Activated CD8-positive, alpha-beta memory T cell treated with anti-CD3 and anti-CD28 coated beads, Interleukin-2, amount 50 U/mL, for 48 hours (primary cell): ENCODE measurements around the gene DHH.
"Not testable (repeated sequence)": the region's sequence is repeated elsewhere in the genome, so short reads cannot be mapped to it uniquely, and the experiment has no call there.

ENCODE experiments used
- DNase-seq: peaks from one replicate; pipeline ENCODE4 v3.0.0-alpha.2; 2020

DHH gene

GRCh38 chr12:49068879-49069506 is 25.6 kb downstream of the DHH start:
- peak; percentile 61 for DNase-seq

- DNase-seq: no peak
Observed at GRCh38 chr12:49066120-49066519, 28.5 kb downstream of the DHH start.

GRCh38 chr12:49064767-49065152 is 29.8 kb downstream of the DHH start:
- DNase-seq: no peak

- not testable (repeated sequence) for DNase-seq
Observed at GRCh38 chr12:49061916-49062315, 32.7 kb downstream of the DHH start.

DNA sequence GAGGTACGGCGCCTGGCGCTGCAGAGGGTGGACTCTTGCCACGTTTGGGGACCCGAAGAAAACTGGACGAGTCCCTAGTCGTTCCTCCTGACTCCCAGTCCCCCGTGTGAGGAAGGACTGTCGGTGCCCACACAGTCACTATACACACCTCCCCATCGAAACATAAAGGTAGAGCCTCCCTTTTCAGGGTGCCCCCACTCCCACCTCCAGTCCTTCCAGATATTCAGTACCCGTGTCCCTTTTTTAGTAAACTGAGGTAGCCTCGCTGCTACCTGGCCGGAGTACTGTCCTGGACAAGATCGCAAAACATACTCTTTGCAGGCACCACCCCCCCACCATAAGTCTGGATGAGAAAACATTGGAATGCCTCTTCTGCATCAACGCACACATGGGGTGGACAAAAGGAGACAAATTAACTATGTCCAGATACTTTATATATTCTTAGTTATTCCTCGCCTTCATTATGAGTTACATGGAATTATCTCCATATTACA is 33.4 kb downstream of the DHH start:
- DNase-seq: no peak

- DNase-seq: peak; percentile 92
Observed at GRCh38 chr12:49060237-49061156, 34.1 kb downstream of the DHH start, which contains the start of gene KMT2D. TSS of gene KMT2D (minus strand) at chr12:49060794. CDS start at chr12:49055324, 5,470 bp downstream.

DNA sequence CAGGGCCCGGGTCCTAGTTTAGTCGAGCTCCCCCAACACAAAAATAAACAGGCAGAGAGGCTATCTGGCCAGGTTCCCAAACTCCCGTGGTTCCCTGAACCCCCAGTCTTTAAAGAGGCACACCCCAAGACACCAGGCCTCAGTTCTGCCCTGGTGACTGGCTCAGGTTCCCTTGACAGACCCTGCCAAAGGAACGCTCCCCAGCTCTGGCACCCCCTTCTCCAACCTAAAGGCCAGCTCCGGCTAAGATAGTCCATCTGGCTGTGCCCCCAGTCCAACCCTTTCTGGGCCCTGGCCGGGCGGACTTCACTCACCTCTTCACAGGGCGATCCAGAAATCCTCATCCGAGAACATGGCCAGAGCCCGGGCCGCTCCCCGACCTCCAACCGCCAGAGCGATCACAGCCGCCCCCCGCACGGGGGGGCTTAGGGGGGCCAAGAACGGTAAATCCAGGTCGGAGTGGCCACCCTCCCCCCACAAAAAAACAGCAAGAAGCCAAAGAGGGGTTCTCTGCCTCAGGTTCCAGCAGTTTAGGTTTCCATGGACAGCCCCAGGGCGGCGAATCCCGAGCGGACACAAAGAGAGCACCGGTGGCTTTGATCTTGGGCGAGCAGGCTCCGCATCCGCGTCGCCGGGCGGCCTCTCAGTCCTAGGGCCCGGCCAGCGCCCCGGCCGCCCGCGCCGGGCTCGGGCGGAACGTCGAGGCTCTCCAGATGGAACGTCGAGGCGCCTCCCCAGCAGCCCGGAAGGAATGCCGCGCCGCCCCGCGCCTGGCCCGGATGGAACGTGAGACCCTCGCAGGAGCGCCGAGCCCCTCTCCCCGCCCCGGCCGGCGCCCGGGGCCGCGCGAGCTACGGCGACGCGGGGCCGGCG is 35.1 kb downstream of the DHH start:
- peak; percentile 69 for DNase-seq

DNA sequence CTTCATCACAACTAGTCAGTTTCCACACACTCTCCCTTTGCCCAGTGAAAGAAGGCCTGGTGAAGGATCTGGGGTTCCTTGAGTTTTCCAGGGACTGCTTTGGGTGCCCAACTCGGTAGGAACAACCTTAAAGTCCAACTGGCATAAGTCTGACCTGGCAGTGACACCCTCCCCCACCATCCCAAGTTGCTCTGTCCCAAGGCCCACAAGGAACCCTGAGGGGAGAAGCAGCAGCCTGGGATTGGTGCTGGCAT is 35.6 kb downstream of the DHH start:
- no peak for DNase-seq

DNA sequence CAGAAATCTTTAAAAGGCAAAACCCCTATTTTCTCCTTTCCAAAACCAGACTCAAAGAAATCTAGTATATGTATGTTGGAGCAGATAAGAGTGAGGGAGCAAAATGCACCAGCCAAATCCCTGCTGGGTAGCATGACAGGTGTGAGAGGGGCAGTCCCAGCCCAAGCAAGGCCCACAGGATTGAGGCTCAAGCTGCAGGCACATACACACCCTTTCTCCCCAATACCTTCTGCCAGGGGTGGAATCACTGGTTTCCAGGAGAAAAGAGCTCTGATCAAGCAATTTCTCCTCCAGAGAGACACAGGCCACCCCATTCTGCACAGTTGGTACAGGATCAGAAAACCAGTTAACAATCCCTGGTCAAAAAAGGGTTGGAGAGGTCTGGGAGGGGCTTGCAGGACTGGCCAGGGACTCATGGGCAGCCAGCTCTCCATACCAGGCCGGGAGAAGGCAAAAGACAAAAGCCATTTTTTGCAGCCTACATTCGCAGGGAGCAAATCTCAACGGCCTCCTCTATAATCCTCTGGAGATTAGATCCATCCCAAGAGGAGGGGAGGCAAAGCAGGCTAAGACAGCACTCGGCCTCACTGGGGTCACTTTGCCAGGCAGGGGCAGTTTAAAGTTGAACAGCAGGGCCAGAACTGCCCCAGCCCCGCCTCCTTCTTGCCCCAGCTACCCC is 36.1 kb downstream of the DHH start:
- DNase-seq: no peak

- no peak for DNase-seq
Observed at GRCh38 chr12:49057888-49058287, 36.7 kb downstream of the DHH start.

DNA sequence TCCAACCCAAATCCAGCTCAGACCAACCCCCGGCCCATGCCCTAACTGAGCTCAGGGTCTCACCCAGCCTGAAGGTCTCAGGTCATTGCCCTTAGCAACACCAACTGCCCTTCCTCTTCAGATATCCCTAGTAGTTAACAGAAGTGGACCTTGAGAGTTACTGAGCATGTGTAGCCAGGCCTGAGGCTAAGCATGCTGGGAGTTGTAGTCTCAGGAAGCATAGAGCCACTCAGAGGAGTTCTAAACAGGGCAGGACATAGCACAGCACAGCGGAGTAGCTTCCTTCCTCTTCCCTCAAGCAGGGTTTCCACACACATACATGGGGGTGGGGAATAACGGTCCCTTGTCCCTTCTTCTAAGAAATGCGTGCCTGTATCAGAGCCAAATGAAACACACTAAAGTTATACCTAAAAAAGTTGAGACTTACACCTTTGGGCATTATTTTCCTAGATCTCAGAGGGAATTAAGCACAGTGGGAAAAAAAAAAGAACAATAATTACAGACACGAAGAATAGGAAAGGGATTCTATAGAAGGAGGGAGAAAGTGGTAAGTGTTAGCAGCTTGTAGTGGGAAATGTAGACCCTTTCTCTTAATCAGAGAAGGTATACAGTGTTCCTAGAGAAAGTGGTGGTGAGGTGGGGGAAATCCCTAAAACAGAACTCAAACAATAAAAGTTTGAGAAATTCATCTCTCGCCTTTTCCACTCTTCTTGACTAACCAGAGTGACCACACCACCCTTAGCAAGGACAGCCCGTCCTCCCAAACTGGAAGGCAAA is 38.4 kb downstream of the DHH start:
- peak; percentile 66 for DNase-seq

- no peak for DNase-seq
Observed at GRCh38 chr12:49055092-49055491, 39.5 kb downstream of the DHH start.

- DNase-seq: no peak
Observed at GRCh38 chr12:49054524-49054923, 40.1 kb downstream of the DHH start.

DNA sequence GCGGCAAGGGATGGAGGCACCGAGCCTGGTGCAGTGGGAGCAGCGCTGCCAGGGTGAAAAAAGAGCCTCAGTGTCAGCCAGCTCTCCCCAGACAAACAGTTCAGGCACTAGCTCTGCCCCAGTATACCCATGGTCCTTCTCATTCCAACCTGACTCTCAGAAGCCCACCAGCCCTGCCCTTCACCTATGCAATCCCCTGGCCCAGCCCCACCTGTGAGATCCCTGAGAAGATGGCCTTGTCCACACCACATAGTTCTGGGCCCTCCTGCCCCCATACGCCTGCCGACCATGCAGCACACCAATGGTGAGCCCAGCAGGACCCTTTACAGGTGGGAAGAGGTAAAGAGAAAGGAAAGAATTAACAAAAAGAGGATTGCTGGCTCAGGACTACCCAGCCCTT is 40.5 kb downstream of the DHH start:
- DNase-seq: no peak

GRCh38 chr12:49052451-49053208 is 42.0 kb downstream of the DHH start:
- no peak for DNase-seq

DNA sequence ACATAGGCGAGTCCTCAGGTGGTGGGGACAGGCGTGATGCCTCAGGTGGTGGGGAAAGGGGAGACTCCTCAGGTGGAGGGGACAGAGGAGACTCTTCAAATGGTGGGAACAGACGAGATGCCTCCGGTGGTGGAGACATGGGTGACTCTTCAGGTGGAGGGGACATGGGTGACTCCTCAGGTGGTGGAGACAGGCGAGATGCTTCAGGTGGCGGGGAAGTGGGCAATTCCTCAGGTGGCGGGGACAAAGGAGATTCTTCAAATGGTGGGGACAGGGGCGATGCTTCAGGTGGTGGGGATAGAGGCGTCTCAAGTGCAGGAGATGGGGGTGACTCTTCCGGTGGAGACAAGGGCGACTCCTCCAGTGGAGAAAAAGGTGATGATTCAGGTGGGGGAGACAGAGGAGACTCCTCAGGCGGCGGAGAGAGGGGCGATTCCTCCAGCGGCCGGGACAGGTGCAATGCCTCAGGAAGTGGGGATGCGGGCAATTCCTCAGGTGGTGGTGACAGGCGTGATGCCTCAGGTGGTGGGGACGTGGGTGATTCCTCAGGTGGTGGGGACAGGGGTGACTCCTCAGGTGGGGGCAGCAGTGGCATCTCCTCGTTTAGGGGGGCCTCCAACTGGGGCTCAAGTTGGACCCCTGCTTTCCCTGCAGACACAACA is 42.7 kb downstream of the DHH start:
- no peak for DNase-seq

DNA sequence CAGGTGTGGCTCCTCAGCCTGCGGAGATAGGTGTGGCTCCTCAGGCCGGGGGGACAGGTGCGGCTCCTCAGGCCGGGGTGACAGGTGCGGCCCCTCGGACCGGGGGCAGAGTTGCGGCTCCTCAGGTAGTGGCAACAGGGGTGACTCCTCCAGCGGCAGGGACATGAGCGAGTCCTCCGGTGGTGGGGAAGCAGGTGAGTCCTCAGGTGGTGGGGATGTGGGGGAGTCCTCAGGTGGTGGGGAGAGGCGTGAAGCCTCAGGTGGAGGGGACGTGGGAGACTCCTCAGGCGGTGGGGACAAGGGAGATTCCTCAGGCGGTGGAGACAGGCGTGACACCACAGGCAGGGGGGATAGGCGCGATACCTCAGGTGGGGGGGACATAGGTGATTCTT is 43.2 kb downstream of the DHH start:
- no peak for DNase-seq

DNA sequence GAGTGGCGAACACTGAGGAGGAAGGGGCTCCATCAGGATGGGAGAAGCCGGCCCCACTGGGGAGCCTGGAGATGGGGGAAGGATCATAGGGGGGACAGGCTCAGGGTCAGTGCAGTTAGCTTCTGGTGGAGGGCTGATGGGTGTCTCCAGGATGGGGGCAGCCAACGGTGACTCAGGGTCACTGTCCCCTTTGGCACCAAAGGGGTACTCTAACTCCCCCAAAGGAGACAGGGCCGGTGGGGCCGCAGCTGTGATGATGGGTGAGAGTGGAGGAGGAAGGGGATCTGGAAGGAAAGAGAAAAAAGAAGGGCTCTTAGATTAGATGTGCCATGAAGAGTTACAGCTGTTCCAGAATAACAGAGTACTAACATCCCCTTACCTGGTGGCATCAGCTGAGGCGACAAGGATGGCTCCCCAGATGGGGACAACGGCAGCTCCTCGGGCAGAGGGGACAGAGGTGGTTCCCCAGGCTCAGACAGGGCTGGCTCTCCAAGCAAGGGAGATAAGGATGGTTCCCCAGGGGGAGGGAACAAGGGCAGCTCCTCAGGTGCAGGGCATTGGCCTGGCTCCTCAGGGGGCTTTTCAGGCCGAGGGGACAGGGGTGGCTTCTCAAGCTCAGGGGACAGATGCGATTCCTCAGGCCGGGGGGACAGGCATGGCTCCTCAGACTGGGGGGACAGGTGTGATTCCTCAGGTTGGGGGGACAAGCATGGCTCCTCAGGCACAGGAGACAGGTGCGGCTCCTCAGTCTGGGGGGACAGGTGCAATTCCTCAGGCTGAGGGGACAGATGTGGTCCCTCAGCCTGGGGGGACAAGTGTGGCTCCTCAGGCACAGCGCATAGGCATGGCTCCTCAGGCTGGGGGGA is 43.9 kb downstream of the DHH start:
- no peak for DNase-seq

- DNase-seq: no peak
Observed at GRCh38 chr12:49049566-49050224, 44.9 kb downstream of the DHH start.
